Activated CD4-positive, alpha-beta T cell treated with anti-CD3 and anti-CD28 coated beads, Interleukin-2, amount 50 U/mL, for 24 hours (primary cell): Measurements from ENCODE around the gene PRR12.

ENCODE experiments used
- DNase-seq, 2 donors: peaks; one replicate each; pipeline ENCODE4 v3.0.0-alpha.2; 2020; ENCODE audit warnings: low read depth in 1 of 2, low spot score in 1 of 2

Gene PRR12, protein sequence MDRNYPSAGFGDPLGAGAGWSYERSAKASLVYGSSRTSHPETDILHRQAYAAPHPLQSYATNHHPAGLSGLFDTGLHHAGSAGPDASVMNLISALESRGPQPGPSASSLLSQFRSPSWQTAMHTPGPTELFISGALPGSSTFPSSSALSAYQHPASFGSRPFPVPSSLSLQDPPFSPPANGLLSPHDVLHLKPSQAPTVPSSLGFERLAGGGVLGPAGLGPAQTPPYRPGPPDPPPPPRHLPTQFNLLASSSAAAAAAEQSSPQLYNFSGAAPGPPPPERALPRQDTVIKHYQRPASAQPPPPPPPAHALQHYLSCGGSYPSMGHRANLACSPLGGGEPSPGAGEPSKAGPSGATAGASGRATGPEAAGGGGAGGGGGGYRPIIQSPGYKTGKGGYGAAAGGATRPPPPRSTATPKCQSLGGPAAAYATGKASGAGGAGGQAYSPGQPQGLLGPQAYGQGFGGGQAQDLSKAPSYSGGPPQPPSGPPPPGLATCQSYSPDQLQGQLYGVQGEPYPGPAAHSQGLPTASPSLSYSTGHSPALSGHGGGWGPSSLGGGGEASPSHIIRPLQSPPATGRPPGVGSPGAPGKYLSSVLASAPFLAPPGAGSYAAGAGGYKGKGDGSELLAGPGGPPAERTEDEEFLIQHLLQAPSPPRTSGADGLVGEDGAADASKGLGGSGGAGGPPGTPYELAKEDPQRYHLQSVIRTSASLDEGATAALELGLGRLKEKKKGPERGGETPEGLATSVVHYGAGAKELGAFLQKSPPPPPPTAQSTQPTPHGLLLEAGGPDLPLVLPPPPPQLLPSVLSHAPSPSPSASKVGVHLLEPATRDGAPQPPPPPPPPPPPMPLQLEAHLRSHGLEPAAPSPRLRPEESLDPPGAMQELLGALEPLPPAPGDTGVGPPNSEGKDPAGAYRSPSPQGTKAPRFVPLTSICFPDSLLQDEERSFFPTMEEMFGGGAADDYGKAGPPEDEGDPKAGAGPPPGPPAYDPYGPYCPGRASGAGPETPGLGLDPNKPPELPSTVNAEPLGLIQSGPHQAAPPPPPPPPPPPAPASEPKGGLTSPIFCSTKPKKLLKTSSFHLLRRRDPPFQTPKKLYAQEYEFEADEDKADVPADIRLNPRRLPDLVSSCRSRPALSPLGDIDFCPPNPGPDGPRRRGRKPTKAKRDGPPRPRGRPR (N-terminal part only)

GRCh38 chr19:49590971-49591730 is at the start of gene PRR12:
Gene PRR12 (plus strand): TSS chr19:49591182. CDS start chr19:49591655, 473 bp downstream.
- peak; percentile 54 to 55 for DNase-seq

- no peak for DNase-seq
Measured at GRCh38 chr19:49541914-49542313, 49.1 kb upstream of the PRR12 start.

DNA sequence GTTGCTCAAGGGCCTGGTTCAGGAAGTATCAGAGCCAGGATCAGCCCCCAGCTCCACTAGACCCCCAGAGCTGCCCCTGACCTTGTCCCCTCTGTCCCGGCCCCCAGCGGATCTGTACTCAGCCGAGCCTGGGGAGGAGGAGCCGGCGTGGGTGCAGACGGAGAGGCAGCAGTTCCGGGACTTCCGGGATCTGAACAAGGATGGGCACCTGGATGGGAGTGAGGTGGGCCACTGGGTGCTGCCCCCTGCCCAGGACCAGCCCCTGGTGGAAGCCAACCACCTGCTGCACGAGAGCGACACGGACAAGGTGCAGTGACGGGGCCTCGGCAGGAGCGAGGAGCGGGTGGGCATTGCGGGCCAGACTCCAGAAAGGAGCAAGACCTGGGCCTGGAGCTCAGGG is 48.5 kb upstream of the PRR12 start:
- no peak for DNase-seq

DNA sequence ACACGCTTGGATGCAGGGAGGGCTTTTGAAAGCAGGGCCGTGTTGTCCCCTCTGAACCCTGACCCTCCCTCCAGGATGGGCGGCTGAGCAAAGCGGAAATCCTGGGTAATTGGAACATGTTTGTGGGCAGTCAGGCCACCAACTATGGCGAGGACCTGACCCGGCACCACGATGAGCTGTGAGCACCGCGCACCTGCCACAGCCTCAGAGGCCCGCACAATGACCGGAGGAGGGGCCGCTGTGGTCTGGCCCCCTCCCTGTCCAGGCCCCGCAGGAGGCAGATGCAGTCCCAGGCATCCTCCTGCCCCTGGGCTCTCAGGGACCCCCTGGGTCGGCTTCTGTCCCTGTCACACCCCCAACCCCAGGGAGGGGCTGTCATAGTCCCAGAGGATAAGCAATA is 48.0 kb upstream of the PRR12 start:
- no peak for DNase-seq

GRCh38 chr19:49544154-49544553 is 46.8 kb upstream of the PRR12 start:
- no peak for DNase-seq

GRCh38 chr19:49546825-49547565 is 44.0 kb upstream of the PRR12 start:
- DNase-seq: peak in 1 of 2 donors; percentile 75

- no peak for DNase-seq
Measured at GRCh38 chr19:49549045-49549444, 41.9 kb upstream of the PRR12 start.

- no peak for DNase-seq
Measured at GRCh38 chr19:49551531-49551930, 39.5 kb upstream of the PRR12 start.

GRCh38 chr19:49552749-49553148 is 38.2 kb upstream of the PRR12 start:
- no peak for DNase-seq

- peak in 1 of 2 donors; percentile 73 for DNase-seq
Measured at GRCh38 chr19:49553451-49554271, 37.3 kb upstream of the PRR12 start.

DNA sequence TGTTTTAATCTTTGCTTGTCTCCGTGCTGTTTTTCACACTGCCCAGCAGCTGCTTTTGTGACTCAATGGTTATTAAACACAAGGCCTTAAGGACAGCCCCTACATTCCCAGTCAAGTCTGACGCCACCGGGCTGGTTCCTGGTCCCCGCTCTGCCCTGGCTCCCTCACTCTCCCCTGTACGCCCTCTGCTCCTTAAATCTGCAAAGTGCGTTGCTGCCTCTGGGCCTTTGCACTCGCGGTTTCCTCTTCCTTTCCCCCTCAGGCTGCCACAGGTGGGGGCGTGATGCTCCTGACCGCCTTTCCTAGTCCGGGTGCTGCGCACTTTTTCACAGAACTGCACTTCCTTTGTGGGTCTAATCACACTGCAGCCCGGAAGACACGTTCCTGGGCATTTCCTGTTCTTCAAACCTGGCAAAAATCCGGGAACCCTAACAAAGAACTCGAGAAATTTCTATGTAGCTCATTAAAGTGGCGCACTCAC is 36.2 kb upstream of the PRR12 start:
- DNase-seq: no peak

GRCh38 chr19:49555600-49556411 is 35.2 kb upstream of the PRR12 start:
- peak in 1 of 2 donors; percentile 74 for DNase-seq

- DNase-seq: no peak
Measured at GRCh38 chr19:49556412-49557398, 34.3 kb upstream of the PRR12 start.

- no peak for DNase-seq
Measured at GRCh38 chr19:49557641-49558325, 33.2 kb upstream of the PRR12 start.

DNA sequence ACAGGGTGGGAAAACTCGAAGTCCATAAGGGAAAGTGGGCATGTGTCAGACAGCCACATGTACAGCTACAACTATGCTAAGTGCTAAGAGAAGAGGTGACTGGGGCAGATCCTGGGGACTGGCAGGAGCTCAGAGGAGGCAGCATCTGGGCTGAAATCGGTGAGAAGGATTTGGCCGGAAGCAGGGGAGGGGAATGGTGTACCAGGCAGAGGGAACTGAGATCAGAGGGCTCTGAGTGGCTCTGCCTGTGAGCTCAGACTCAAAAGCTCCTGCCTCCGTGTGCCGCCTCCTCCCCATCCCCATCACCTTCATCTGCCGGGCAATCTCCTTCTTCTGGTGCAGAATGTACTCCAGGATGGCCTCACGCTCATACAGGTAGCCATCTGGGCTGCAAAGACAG is 32.4 kb upstream of the PRR12 start:
- no peak for DNase-seq

GRCh38 chr19:49559443-49559842 is 31.5 kb upstream of the PRR12 start:
- DNase-seq: no peak
